HepG2 (cell line): Measurements from ENCODE around the gene FPGS. TPM values are rescaled to one million over a fixed set of nuclear protein-coding genes. Genes with fewer than 3 reads are reported as not detected.

Experiments
- CBFB ChIP-seq: sonication (generic); formaldehyde crosslinking; IDR thresholded peaks from 2 replicates; pipeline ENCODE4 v1.4.0; 2020; ENCODE audit warnings: missing genetic modification reagents
- CC2D1A ChIP-seq: sonication (generic); formaldehyde crosslinking; IDR thresholded peaks from 2 replicates; pipeline ENCODE4 v1.8.1; 2023; ENCODE audit warnings: mild to moderate bottlenecking, missing genetic modification reagents
- CCAR2 ChIP-seq: fragments of 200-400 bp; formaldehyde crosslinking; optimal IDR thresholded peaks from 2 replicates; pipeline ENCODE3; 2018; ENCODE audit warnings: low read depth, mild to moderate bottlenecking, low read length, moderate library complexity
- NFE2L2 ChIP-seq: fragments of 150-350 bp; IDR thresholded peaks from 2 replicates; pipeline ENCODE4 v1.6.1; 2014; ENCODE audit warnings: low read length
- NFRKB ChIP-seq: fragments of 450-650 bp; IDR thresholded peaks from 2 replicates; pipeline ENCODE4 v1.6.1; 2017
- NR2C2 ChIP-seq: sonication (generic); formaldehyde crosslinking; IDR thresholded peaks from 2 replicates; pipeline ENCODE4 v1.4.0; 2020; ENCODE audit warnings: missing genetic modification reagents, mild to moderate bottlenecking, moderate library complexity, borderline replicate concordance
- SKIL ChIP-seq: sonication (generic); formaldehyde crosslinking; IDR thresholded peaks from 2 replicates; pipeline ENCODE4 v1.8.0; 2022; ENCODE audit warnings: missing genetic modification reagents, mild to moderate bottlenecking, moderate library complexity, borderline replicate concordance
- SOX5 ChIP-seq: IDR thresholded peaks from 2 replicates; pipeline ENCODE4 v1.6.1; 2016; ENCODE audit warnings: borderline replicate concordance
- SRSF4 ChIP-seq: fragments of 200-400 bp; formaldehyde crosslinking; IDR thresholded peaks from one replicate; pipeline ENCODE4 v1.6.1; 2018; ENCODE audit warnings: mild to moderate bottlenecking, low read depth, low read length, moderate library complexity; ENCODE audit not compliant: poor library complexity, severe bottlenecking
- STAT6 ChIP-seq: sonication (generic); formaldehyde crosslinking; IDR thresholded peaks from 2 replicates; pipeline ENCODE4 v1.4.0; 2020; ENCODE audit warnings: missing genetic modification reagents, mild to moderate bottlenecking, borderline replicate concordance
- ZBTB39 ChIP-seq: sonication (generic); formaldehyde crosslinking; IDR thresholded peaks from 2 replicates; pipeline ENCODE4 v1.5.0; 2020; ENCODE audit warnings: missing genetic modification reagents
- ZBTB44 ChIP-seq: sonication (generic); formaldehyde crosslinking; IDR thresholded peaks from 2 replicates; pipeline ENCODE4 v1.4.0; 2020; ENCODE audit warnings: missing genetic modification reagents
- ZGPAT ChIP-seq: IDR thresholded peaks from 2 replicates; pipeline ENCODE4 v1.6.1; 2016; ENCODE audit warnings: mild to moderate bottlenecking
- ZNF280B ChIP-seq: sonication (generic); formaldehyde crosslinking; IDR thresholded peaks from 2 replicates; pipeline ENCODE4 v1.5.0; 2020; ENCODE audit warnings: missing genetic modification reagents, mild to moderate bottlenecking, borderline replicate concordance
- ZNF768 ChIP-seq: sonication (generic); formaldehyde crosslinking; IDR thresholded peaks from 2 replicates; pipeline ENCODE4 v1.4.0; 2020; ENCODE audit warnings: missing genetic modification reagents
- ZNF850 ChIP-seq: sonication (generic); formaldehyde crosslinking; conservative IDR thresholded peaks from 2 replicates; pipeline ENCODE4 v1.9.0; 2021; ENCODE audit warnings: mild to moderate bottlenecking, missing genetic modification reagents
- polyA plus RNA-seq, 8 experiments: library from polyadenylated mRNA; depleted of rRNA in 3 of 8; stranded (reverse) in 7 of 8; unstranded in 1 of 8; fragments of >200 nt; fragmentation: Illumina TruSeq in 4 of 8; extraction: Trizol in 4 of 8; gene quantifications; 2 replicates each; pipeline versions ENCODE4 v1.2.1 to v1.2.3, GENCODE V29; 2011 to 2016; ENCODE audit warnings: low read depth in 4 of 8, missing spikeins in 1 of 8, mixed read lengths in 1 of 8; ENCODE audit not compliant: insufficient read depth in 1 of 8
- total RNA-seq, 5 experiments: library from RNA; depleted of rRNA; stranded (reverse); fragments of >200 nt; fragmentation: Illumina TruSeq; extraction: Trizol; gene quantifications; 2 replicates each; pipeline ENCODE4 v1.2.3, GENCODE V29; 2016; ENCODE audit warnings: low read depth in 1 of 5

The FPGS gene
- total and polyA plus RNA-seq, 2 of the 13 experiments (the other 11 are each of a cell fraction or from before 2014, with no cell fraction given) = 35.6 to 36.8 TPM

GRCh38 chr9:127838375-127839078 lies 35.8 kb downstream of the FPGS start (continued):
- TF ChIP-seq CCAR2 (no peak), STAT6 (CRISPR knock-in tag) (no peak), NR2C2 (CRISPR knock-in tag) (0 out of 2 replicates have a peak, but pooled peaks have one; percentile 38), SRSF4 (no peak), ZBTB39 (no peak), ZNF280B (CRISPR knock-in tag) (no peak), ZGPAT (CRISPR knock-in tag) (no peak), SKIL (no peak), CC2D1A (no peak), CBFB (no peak), ZNF768 (no peak), ZBTB44 (CRISPR knock-in tag) (no peak), SOX5 (CRISPR knock-in tag) (no peak), ZNF850 (CRISPR knock-in tag) (no peak), NFE2L2 (no peak), NFRKB (no peak)
